ENCODE results near the gene POLR2L.

POLR2L gene

GRCh38 chr11:868394-868793 lies 26.1 kb upstream of the POLR2L start:
- DNase-seq, result no peak

GRCh38 chr11:867856-868358 lies 25.6 kb upstream of the POLR2L start:
- DNase-seq, result no peak

GRCh38 chr11:866481-866880 lies 24.2 kb upstream of the POLR2L start:
- no peak for DNase-seq

DNA sequence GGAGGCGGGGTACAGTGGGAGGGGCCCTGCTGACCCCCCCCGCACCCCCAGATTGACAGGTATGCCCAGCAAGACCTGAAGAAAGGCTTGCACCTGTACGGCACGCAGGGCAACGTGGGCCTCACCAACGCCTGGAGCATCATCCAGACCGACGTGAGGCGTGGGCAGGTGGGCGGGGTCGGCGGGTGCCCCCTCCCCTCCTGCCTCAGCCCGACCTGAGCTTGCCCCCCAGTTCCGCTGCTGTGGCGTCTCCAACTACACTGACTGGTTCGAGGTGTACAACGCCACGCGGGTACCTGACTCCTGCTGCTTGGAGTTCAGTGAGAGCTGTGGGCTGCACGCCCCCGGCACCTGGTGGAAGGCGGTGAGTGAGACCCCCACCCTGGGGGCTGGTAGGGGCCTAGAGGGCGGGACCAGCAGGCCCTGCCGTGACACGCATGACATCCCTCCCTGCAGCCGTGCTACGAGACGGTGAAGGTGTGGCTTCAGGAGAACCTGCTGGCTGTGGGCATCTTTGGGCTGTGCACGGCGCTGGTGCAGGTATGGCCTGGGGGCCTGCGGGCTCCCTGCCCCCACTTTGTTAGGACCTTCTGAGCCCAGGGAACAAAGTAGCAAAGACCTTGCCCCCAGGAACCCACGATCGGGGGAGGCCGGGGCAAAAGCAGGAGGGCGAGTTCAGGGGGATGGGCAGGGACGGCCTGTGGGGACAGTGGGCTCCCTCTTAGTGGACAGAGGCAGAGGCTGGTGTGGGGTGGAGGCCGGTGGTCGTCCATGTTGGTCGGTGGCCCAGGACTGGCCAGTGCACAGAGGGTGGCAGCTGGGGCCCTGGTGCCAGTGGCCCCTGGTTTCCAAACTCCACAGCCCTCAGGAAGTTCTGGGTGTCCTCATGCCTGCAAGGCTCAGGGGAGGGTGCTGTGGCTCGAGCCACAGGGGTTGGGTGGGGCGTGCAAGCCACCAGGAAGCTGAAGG lies 23.4 kb upstream of the POLR2L start:
- DNase-seq, result no peak

GRCh38 chr11:864898-865297 lies 22.6 kb upstream of the POLR2L start:
- no peak for DNase-seq

DNA sequence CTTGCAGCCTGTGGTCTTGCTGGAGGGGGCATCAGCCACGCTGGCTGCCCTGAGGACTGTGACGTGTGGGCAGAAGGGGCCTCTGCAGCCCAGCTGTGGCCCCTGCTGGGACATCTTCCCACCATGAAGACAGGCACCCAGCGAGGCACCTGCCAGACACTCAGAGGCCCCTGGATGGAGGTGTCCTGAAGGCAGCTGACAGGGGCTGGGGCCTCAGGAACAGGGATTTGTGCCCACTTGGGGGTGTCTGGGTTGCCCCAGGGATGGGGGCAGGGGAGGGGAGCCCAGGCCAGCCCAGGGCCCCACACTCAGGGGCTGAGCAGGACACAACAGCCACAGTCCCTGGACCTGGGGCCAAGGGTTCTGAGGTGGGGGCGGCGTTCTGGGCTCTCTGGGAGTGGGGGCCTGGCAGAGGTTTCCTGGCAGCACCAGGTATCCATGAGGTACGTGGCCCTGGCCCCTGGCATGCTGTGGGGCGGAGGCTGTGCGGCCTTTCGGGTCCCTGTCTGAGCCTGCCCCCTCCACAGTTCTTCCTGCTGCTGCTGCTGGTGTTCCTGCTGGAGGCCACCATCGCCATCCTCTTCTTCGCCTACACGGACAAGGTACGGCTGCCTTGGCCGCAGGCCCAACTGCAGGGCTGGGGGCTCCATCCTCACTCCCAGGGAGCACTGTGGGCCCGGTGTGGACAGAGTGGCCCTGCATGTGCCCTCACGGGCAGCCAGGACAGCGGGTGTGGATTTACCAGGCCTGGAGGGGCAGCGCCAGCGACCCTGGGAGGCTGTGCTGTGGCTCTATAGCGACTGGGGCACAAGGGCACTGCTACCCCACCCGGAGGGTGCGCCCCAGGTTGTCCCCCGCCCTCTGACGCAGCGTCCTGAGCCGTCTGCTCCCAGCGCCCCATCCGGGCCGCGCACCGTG lies 21.8 kb upstream of the POLR2L start:
- no peak for DNase-seq

DNA sequence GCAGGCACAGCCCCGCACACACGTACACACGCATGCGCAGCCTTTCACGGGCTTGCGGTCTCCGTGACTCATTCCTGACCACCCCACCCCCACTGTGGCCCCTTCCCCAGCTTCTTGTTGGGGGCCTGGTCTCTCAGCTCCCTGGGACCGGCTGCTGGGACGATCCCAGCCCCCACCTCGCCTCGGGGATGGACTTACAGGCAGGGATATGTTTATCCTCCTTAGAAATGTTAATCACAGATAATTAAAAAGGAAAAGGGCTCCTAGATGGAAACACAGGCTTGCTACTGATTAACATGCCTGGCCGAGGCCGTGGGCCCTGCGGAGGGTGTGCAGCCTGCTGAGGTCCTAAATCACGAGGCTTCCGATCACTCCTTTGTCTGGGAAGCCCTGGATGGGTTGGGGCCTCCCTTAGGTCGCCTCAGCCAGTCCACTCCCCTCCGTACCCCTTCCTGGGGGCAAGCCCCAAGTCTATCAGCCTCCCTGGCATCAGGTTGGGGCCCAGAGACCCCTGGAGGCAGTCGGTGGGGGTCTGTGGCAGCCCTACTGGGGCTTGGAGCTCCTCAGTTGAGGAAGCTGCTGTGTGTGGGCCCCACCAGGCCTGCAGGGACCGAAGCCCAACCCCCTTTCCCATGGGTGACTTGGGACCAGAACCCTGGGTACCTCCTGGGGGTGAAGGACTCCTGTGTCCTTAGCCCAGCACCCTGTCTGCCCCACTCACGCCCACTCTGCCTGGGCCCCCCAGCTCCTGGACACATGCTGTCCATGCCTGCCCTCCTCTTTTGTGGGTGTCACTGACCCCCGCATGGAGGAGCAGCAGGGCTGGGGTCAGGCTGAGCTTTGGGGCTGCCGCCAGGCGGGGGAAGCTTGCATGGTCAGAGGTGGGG lies 20.9 kb upstream of the POLR2L start:
- no peak for DNase-seq

DNA sequence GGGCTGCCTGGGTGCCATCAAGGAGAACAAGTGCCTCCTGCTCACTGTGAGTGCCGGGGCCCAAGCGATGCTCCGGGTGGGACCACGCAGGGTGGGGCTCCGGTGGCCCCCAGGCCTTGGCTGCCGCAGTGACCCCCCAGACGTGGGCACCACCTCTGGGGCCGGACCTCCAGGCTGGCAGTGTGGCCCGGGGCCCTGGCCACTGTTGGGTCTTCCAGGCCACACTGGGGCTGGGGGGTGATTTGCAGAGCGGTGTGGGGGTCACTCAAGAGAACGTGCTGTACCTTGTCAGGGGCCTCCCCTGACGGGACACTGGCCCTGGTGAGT lies 20.3 kb upstream of the POLR2L start:
- no peak for DNase-seq

DNA sequence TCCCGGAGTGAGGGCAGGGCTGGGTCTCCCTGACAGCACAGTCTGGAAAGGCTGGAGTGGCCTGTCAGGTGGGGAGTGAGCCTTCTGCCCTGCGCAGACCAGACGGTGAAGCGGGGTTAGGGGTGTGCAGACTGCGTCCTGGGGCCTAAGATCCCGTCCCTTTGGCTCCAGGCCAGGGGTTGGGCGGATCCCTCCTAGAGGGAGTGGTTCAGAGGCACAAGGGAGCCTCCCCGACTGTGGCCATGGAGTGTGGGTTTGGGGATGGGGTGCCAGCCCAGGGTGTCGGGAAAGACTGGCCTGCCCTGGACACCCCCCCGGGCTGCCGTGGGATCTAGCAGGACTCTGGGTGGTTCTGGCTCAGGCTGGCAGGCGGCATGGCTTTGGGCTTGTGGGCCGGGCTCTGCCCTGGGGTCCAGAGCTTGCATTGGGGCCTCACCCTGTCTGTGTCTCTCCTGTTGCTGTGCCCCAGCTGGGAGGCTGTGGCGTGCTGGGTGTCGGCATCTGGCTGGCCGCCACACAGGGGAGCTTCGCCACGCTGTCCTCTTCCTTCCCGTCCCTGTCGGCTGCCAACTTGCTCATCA lies 19.8 kb upstream of the POLR2L start:
- no peak for DNase-seq

DNA sequence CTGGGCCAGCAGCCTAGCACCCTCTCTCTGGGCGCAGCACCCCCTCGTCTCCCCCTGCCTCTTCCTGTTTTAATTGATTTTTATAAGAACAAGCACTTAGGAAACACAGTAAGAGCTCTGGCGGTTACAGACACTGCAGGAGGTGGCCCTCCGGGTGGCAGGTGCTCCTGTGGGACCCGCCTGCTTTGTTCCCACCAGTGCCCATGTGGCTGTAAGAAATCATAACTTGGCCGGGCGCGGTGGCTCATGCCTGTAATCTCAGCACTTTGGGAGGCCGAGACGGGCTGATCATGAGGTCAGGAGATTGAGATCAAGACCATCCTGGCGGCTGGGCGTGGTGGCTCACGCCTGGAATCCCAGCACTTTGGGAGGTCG lies 18.8 kb upstream of the POLR2L start:
- no peak for DNase-seq

GRCh38 chr11:860234-861104 lies 18.1 kb upstream of the POLR2L start:
- DNase-seq, result no peak

GRCh38 chr11:859394-860131 lies 17.2 kb upstream of the POLR2L start:
- no peak for DNase-seq

- DNase-seq, result no peak
These were observed 16.5 kb upstream of the POLR2L start for GRCh38 chr11:858762-859339.

DNA sequence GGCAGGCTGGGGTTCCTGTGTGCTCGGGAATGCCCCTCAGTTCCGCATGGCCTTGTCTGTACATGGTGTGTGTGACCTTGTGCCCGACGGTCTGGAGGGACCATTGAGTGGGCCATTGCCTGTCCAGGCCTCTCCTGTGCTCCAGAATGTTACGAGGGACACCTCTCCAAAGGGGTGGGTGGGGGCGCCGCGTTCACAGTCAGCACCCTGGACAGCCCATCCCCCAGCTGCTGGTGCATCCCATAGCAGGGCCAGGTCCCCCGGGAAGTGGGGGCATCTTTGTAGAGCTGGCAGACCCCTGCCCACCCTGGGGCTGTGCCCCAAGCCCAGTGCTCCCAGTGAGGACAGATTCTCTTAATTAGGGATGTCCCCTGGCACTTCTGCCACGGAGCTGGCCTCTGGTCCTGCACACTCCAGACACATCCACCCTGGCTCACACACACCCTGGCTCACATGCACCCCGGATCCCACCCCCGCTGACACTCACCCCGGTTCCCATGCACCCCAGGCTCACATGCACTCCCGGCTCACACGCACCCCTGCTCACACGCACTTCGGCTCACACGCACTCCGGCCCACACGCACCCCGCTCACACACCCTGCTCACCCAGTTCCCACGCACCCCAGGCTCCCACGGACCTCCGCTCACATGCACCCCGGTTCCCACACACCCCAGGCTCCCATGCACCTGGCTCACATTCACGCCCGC lies 15.9 kb upstream of the POLR2L start:
- no peak for DNase-seq

DNA sequence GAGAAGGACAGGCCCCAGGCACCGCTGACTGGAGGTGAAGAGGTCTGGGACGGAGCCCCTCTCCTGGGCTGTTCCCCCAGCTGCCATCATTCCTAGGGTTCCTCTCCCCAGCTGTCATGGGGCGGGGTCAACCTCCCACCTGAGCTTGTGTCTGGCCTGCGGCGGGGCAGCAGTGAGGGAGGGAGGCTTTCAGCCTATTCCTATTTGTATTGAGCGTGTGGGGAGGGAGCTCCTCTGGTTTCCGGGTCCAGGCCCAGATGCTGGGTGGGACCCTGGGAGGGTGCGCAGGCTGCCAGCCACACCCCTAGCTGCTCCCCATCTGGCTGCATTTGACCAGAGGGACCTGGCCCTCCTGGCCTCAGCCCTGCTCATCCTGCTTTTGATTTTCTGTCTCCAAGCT lies 14.1 kb upstream of the POLR2L start:
- no peak for DNase-seq

GRCh38 chr11:855796-856195 lies 13.5 kb upstream of the POLR2L start:
- no peak for DNase-seq

- no peak for DNase-seq
These were observed 13.0 kb upstream of the POLR2L start for GRCh38 chr11:855330-855674.

GRCh38 chr11:854601-855329 lies 12.4 kb upstream of the POLR2L start:
- no peak for DNase-seq
